GM12874 (cell line): Measurements from ENCODE around the gene PSMA2.
A peak's percentile ranks its signal among the peaks of the same experiment; 100 is the strongest.

Source experiments
- CTCF ChIP-seq: IDR thresholded peaks from 2 replicates; pipeline ENCODE4 v1.5.1; 2011; ENCODE audit warnings: low read depth, mild to moderate bottlenecking, control low read depth, low read length, moderate library complexity; ENCODE audit not compliant: insufficient read depth

The PSMA2 gene

GRCh38 chr7:42900842-42901241 is 31.1 kb downstream of the PSMA2 start:
- TF ChIP-seq CTCF, result no peak

GRCh38 chr7:42893346-42894240 is 38.4 kb downstream of the PSMA2 start:
- TF ChIP-seq CTCF, result no peak

GRCh38 chr7:42886893-42887505 is 45.0 kb downstream of the PSMA2 start:
- TF ChIP-seq CTCF, result no peak

- TF ChIP-seq CTCF, result 0 out of 2 replicates have a peak, but pooled peaks have one; percentile 2
These were observed 45.8 kb downstream of the PSMA2 start for GRCh38 chr7:42886129-42886528.

- TF ChIP-seq CTCF, result no peak
These were observed 48.0 kb downstream of the PSMA2 start for GRCh38 chr7:42883950-42884349.

GRCh38 chr7:42880392-42880791 is 51.6 kb downstream of the PSMA2 start:
- no peak for TF ChIP-seq CTCF

GRCh38 chr7:42878303-42878702 is 53.7 kb downstream of the PSMA2 start:
- no peak for TF ChIP-seq CTCF
